Mucosa of stomach (tissue), 1 donor: Measurements from ENCODE around the gene PLCB1.

ENCODE experiments used
- H3K27me3 ChIP-seq: one replicate; pipeline ENCODE4 v1.7.0; 2013; ENCODE audit warnings: mild to moderate bottlenecking, low read length; ENCODE audit not compliant: control insufficient read depth, insufficient read depth
- H3K36me3 ChIP-seq: one replicate; pipeline ENCODE4 v1.7.0; 2013; ENCODE audit warnings: low read length; ENCODE audit not compliant: control insufficient read depth, insufficient read depth
- H3K4me1 ChIP-seq: one replicate; pipeline ENCODE4 v1.7.0; 2013; ENCODE audit warnings: mild to moderate bottlenecking, low read length; ENCODE audit not compliant: control insufficient read depth, insufficient read depth
- H3K4me3 ChIP-seq: one replicate; pipeline ENCODE4 v1.7.0; 2013; ENCODE audit warnings: low read length
- H3K9ac ChIP-seq: one replicate; pipeline ENCODE4 v1.7.0; 2013; ENCODE audit warnings: mild to moderate bottlenecking, low read length, moderate library complexity
- H3K9me3 ChIP-seq: one replicate; pipeline ENCODE4 v1.7.0; 2013; ENCODE audit warnings: mild to moderate bottlenecking, low read length, moderate library complexity; ENCODE audit not compliant: control insufficient read depth
- donor health status: Pancreatic carcinoma.

PLCB1 gene

DNA sequence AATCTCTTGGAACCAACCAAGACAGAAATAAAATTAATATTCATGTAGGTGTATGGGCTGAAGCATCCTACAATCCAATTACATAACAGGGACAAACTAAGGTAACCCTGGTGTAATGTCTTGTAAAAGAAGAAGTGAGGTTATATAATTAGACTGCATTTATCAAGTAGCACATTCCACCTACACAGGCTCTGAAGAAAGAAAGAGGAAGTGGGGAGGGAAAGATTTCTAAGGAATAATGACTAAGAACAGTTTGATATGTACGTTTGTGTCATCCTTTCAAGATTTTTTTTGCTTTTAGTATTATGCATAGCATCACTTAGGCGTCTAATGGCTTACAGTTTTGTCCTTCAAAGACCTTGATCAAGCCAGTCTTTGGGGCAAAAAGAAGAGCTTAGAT lies 139.7 kb downstream of the PLCB1 start:
- Histone ChIP-seq H3K4me1 (no peaks in the 10 kb centered on the region), H3K9me3 (no peaks in the 10 kb centered on the region), H3K9ac (no peak overlapping the region), H3K36me3 (no peaks in the 10 kb centered on the region), H3K4me3 (no peak overlapping the region), H3K27me3 (no peaks in the 10 kb centered on the region)

DNA sequence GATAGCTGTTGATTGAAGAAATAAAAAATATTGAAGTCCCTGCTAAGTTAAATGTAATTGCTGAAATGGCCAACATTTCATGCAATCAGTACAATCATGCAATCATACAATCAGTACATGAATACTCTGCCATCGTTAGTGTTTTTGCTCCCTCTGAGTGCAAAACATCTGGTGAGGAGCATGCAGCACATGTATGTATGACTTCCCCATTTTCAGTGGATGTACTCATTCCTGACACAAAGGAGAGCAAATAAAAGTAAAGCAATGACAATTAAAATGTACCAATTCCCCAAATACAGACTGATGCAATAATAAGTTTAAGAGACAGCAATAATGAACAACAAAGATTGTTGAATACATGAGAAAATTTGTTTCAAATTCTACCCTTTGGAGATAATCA lies 140.7 kb downstream of the PLCB1 start:
- H3K4me3 ChIP-seq = no peak overlapping the region
- no peaks in the 10 kb centered on the region for H3K9me3 ChIP-seq
- H3K4me1 ChIP-seq = no peaks in the 10 kb centered on the region
- no peaks in the 10 kb centered on the region for H3K36me3 ChIP-seq
- no peak overlapping the region for H3K9ac ChIP-seq
- H3K27me3 ChIP-seq = no peaks in the 10 kb centered on the region

DNA sequence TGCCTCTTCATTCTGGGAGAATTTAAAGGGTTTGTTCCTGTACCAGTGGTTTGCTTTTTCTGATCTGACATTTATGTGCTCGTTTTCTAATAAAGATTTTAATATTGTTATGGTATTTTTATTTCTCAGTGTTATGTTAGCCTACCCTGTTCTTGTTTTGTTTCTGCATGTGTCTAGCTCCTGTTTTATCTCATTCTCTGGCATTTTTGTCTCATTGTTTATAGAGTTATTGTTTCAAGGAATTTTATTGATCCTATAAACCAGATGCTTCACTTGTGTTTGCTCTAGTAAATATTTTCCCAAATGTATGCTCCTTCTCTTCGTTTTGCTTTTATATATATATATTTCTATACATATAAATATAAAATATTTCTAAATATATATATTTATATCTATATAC lies 152.8 kb downstream of the PLCB1 start:
- no peak overlapping the region for H3K9ac ChIP-seq

DNA sequence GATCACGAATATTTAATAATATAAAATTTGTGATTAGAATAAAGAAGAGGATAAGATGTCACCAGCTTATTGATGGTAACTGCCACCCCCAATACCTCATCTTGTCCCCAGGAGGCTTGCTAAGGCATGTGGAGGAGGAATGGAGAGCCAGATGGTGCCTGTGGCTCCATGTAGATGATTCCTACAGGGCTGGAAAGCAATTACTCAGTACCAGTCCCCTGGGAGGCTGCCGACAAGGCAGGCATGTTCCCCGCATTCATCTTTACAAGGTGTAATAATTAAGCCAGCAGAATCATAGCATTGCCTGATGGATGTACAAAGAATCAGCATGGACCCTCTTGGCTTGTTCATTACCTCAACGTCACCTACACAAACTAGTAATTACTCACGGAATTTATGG lies 155.3 kb downstream of the PLCB1 start:
- H3K9ac ChIP-seq = no peak overlapping the region
- no peaks in the 10 kb centered on the region for H3K9me3 ChIP-seq
- no peaks in the 10 kb centered on the region for H3K36me3 ChIP-seq
- no peaks in the 10 kb centered on the region for H3K4me1 ChIP-seq
- H3K4me3 ChIP-seq = no peak overlapping the region
- no peaks in the 10 kb centered on the region for H3K27me3 ChIP-seq

More for the DNA sequence above, 152.8 kb downstream of the PLCB1 start:
- no peaks in the 10 kb centered on the region for H3K36me3 ChIP-seq
- no peaks in the 10 kb centered on the region for H3K9me3 ChIP-seq
- H3K4me3 ChIP-seq = no peak overlapping the region
- H3K27me3 ChIP-seq = no peaks in the 10 kb centered on the region
- H3K4me1 ChIP-seq = no peaks in the 10 kb centered on the region

DNA sequence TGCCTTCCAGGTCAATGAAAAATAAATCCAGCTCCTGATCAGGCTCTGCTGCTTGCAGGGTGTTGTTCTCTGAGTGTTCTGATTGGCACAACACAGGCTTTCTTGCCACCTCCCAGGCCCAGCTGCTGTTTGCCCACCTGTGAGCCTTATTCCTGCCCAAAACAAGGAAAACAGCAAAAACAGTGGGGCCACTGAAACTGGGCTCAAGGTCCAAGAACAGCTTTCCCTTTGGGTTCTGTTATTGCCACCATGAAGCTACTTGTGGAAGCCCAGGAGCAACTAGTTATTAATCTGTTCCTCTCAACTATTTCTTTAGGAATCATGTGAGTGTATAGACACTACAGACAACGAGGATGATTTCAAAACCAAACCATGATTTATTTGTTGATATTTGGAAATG lies 159.1 kb downstream of the PLCB1 start:
- H3K27me3 ChIP-seq = no peaks in the 10 kb centered on the region
- no peaks in the 10 kb centered on the region for H3K36me3 ChIP-seq
- H3K9ac ChIP-seq = no peak overlapping the region
- H3K4me3 ChIP-seq = no peak overlapping the region
- no peaks in the 10 kb centered on the region for H3K9me3 ChIP-seq
- H3K4me1 ChIP-seq = no peaks in the 10 kb centered on the region

DNA sequence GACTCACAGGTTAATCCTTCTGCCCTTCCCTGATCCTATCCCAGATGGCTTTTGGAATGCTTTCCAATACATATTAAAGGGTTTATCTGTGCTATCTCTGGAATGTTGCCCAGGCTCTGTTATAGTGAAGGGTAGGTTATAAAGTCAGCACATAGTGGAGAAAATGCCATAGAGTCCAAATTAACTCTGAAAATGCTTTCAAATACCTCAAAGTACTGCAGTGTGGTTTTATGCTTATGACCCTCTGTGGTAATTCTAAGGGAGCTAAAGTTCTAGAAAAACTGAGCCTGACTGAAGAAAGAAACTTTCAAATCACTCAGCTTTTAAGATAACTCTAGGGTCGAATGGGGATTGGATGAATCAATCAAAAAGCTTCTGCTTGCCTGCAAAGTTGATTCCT lies 159.8 kb downstream of the PLCB1 start:
- Histone ChIP-seq H3K4me1 (no peaks in the 10 kb centered on the region), H3K27me3 (no peaks in the 10 kb centered on the region), H3K9me3 (no peaks in the 10 kb centered on the region), H3K9ac (no peak overlapping the region), H3K36me3 (no peaks in the 10 kb centered on the region), H3K4me3 (no peak overlapping the region)

DNA sequence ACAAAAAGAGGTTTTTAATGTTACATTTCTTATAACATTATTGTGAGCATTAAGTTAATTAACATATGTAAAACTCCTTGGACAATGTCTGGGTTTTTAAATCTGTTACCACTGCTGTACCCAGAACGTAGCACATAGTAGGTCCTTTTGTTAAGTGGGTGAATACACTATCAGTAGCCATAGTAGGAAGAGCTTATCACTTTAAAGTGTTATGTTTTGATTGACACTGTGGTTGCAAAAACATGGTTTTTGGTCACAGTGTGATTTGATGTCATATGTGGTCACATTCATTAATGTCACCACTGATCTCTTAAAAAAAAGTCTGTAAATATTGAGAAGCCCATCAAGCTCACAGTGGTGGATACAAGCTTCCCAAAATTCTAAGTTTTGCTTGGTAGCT lies 160.7 kb downstream of the PLCB1 start:
- H3K9me3 ChIP-seq = no peaks in the 10 kb centered on the region
- no peaks in the 10 kb centered on the region for H3K36me3 ChIP-seq
- no peak overlapping the region for H3K9ac ChIP-seq
- H3K4me1 ChIP-seq = no peaks in the 10 kb centered on the region
- no peak overlapping the region for H3K4me3 ChIP-seq
- no peaks in the 10 kb centered on the region for H3K27me3 ChIP-seq

DNA sequence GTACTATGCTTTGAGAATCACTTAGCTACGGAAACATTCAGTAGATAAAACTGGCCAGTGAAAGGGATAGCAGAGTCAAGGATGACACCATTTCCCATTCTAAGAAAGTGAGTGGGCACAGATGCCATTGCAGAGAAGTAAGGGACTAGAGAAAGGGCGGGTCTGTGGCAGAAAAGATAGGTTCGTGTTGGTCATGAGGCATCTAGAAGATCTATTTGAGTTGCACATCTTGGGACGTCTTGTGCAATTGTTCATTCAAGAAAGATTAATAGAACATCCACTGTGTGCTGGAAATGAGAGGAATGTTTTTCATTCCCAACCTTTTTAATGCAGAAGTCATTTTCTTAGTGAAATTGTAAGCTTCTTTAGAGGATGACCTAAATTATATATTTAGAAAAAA lies 161.7 kb downstream of the PLCB1 start:
- no peak overlapping the region for H3K9ac ChIP-seq
- H3K36me3 ChIP-seq = no peaks in the 10 kb centered on the region
- H3K27me3 ChIP-seq = no peaks in the 10 kb centered on the region
- no peaks in the 10 kb centered on the region for H3K4me1 ChIP-seq
- no peak overlapping the region for H3K4me3 ChIP-seq
- H3K9me3 ChIP-seq = no peaks in the 10 kb centered on the region

DNA sequence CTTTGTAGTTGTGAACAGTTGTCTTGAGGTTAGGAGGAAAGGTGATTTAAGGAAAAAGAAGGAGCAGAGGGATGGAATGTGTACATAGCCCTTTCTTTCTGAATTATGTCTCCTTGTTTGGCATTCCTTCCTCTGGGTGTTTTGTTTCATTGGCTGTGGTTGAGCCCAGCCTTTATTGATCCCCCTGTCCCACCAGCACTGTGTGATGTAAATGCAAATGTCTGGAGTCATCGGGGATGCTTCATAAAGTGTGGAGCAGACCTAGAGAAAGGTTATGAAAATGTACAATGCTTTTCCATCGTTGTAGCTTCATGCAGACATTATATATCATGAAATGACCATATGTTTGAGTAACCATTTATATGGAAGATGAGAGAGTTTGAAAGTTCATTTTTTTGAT lies 164.5 kb downstream of the PLCB1 start:
- Histone ChIP-seq H3K27me3 (no peaks in the 10 kb centered on the region), H3K36me3 (no peaks in the 10 kb centered on the region), H3K4me1 (no peaks in the 10 kb centered on the region), H3K9me3 (no peaks in the 10 kb centered on the region), H3K9ac (no peak overlapping the region), H3K4me3 (no peak overlapping the region)

DNA sequence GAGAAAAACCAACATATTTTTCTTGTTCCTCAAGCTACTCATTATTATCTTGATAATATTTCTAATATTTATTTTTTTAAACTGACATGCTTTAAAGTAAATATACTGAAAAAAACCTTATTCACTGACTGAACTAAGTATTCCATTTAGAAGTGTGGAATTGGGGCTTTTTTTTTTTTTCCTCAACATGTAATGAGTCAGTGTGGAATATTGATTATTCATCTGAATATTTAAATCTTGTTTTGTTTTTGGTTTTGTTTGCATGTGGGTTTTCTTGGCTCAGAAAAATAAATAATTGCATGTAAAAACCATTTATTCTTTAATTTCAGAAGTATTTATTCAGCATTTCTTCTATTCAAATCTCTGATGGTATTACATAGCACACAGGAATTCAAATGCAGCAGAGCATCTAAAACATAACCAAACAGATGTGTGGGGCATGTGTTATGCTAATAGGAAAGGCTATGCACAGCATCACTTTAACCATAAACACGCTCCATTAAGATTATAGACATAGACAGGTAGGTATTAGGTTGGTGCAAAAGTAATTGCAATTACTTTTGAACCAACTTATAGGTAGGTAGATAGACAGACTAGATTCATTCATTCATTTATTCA lies 166.5 kb downstream of the PLCB1 start:
- no peak overlapping the region for H3K9ac ChIP-seq
- H3K36me3 ChIP-seq = no peaks in the 10 kb centered on the region
- H3K9me3 ChIP-seq = no peaks in the 10 kb centered on the region
- H3K4me1 ChIP-seq = no peaks in the 10 kb centered on the region
- no peak overlapping the region for H3K4me3 ChIP-seq
- H3K27me3 ChIP-seq = no peaks in the 10 kb centered on the region

DNA sequence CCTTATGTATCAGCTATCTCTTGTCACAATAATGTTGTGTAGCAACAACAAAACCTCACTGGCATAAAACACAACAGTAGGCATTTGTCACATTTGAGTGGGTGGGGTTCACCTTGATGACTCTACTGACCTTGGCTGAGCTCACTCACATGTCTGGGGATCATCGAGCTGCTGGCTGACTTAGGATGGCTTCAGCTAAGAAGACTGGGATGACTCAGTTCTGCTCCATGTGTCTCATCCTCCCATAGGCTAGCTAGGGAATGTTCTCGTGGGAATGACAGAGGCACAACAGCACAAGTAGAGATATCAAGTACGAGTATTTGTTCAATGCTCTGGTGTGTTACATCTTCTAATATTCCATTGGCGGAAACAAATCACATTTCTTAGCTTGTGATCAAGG lies 167.9 kb downstream of the PLCB1 start:
- Histone ChIP-seq H3K9me3 (no peaks in the 10 kb centered on the region), H3K4me1 (no peaks in the 10 kb centered on the region), H3K27me3 (no peaks in the 10 kb centered on the region), H3K9ac (no peak overlapping the region), H3K4me3 (no peak overlapping the region), H3K36me3 (no peaks in the 10 kb centered on the region)

DNA sequence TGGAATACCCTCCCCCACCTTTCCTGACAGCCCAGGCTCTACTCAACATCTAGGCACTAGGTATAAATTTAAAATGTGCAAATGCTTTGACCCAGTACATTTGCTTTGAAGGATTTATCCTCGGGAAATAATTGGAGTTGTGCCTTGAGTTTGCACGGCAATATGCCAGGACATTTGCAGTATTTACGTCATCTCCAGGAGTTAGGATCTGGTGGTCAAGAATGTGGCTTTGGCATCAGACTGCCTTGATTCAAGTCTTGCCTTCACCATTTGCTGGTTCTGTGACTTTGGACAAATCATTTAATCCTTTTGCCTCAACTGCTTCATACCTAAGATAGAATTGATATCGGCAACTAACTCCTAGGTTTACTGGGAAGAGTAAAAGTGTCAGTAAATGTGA lies 169.6 kb downstream of the PLCB1 start:
- Histone ChIP-seq H3K36me3 (no peaks in the 10 kb centered on the region), H3K27me3 (no peaks in the 10 kb centered on the region), H3K4me3 (no peak overlapping the region), H3K4me1 (no peaks in the 10 kb centered on the region), H3K9me3 (no peaks in the 10 kb centered on the region), H3K9ac (no peak overlapping the region)

DNA sequence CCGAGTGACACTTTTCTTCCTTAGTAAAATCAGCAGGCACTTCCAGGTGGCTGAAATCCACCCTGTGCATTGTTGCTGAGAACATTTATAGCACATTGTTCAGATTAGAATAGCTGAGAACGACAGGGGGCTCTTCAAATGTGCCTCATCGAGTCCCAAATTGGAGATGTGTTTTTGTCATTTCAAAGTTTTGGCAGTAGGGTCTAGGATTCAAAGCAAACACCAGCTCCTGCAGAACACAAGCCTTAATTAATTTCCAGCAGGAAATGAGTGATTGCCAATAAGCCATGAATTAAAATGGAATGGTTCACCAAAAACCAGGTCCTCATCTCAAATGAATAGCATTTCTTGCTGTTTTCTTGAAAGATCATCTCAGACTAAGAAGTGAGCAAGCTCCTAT lies 171.6 kb downstream of the PLCB1 start:
- Histone ChIP-seq H3K4me1 (no peaks in the 10 kb centered on the region), H3K9me3 (no peaks in the 10 kb centered on the region), H3K36me3 (no peaks in the 10 kb centered on the region), H3K4me3 (no peak overlapping the region), H3K27me3 (no peaks in the 10 kb centered on the region), H3K9ac (no peak overlapping the region)
